Measurements from ENCODE around the gene LRRC46.

The LRRC46 gene

GRCh38 chr17:47852113-47852949 is 20.9 kb downstream of the LRRC46 start:
- no peak for DNase-seq (ENCODE audit: low spot score)

- no peak for DNase-seq (ENCODE audit: low spot score)
Observed at GRCh38 chr17:47853616-47854015, 22.1 kb downstream of the LRRC46 start.

DNA sequence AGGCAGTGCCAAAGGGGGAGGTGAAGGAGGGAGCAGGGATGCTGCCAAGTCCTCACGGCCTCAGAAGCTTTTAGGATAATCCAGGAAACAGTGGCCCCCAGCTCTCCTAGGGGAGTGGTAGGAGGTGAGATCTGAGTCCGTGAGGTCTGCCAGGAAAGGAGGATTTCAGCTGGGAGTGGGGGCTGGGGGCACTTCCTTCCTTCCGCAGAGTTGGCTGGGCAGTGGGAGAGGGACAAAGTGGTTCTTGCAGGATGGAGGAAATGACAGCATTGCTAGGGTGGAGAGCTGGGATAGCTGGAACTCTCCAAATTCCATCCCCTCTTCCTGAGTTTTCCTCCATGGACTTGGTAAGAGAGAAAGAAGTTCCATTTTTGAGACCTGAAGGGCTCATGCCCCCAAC is 24.3 kb downstream of the LRRC46 start:
- DNase-seq (ENCODE audit: low spot score) = no peak

GRCh38 chr17:47856830-47857229 is 25.4 kb downstream of the LRRC46 start:
- DNase-seq (ENCODE audit: low spot score) = no peak

GRCh38 chr17:47857551-47858455 is 26.3 kb downstream of the LRRC46 start:
- DNase-seq (ENCODE audit: low spot score) = no peak

GRCh38 chr17:47860386-47860785 is 28.9 kb downstream of the LRRC46 start:
- no peak for DNase-seq (ENCODE audit: low spot score)

DNA sequence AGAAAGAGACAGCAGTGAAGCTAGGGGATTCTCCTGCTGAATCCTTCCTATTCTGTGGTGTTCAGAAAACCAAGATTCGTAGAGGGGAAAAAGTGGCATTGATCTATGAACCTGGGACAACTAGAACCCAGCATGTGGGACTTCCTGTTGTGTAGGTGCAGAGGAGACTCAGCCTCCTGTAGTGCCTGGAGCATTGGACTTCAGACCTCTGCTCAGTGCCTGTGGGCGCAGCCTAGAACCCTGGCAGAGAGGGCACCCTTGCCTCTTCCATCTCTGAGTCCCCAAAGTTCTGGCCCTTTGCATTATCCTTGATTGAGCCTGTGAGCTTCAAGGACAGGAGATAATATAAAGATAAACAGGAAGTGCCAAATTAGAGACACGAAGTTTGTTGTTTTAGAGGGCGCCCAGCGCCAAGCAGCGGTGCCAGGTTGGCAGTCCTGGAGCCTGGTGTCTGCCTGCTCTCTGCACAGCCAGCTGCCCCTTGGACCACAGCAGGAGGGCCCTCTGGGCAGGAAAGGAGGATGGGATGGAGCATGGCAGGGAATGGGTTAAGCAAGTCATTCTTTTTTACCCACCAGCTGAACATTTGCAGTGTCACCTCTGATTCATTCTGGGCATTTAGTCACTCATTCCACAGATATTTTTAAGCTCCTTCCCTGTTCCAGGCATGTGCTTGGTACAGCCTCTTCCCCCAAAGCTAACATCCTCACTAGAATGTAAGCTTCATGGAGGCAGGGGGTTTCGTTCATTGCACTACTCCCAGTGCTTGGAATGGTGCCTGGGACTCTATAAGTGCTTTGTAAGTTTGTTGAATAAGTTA is 31.4 kb downstream of the LRRC46 start:
- DNase-seq (ENCODE audit: low spot score) = no peak

- DNase-seq (ENCODE audit: low spot score) = no peak
Observed at GRCh38 chr17:47864791-47865216, 33.3 kb downstream of the LRRC46 start.

- DNase-seq (ENCODE audit: low spot score) = no peak
Observed at GRCh38 chr17:47866941-47867340, 35.5 kb downstream of the LRRC46 start.

DNA sequence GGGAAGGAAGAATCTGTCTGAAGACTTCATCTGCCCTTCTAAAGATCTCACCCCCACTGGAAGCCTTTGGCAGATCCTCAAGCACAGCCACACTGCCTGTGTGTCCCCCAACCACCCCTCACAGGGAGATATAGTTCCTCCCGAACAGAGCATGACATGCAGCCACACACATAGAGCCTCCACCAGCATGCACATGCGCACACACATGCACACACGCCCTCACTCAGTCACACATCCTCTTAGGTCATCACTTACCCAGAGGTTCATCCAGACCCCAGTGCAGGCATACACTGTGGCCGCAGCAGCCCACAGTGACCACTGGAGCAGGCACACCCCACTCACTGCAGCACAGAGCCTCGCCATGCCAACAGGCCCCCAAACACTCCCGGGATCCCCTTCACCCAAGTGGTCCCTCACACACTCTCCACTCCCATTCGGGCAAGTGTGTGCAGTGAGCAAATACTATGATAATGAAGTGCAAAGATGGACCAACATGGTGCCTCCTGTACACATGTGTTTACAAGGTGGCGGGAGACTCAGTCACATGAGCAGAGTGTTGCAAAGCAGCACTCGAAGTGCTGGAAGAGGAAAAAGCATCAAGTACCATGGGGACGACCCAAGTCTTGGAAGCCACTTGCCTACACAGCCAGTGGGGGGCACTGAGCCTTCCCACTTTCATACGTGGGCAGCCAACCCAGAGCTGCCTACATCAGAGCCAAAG is 36.5 kb downstream of the LRRC46 start:
- DNase-seq (ENCODE audit: low spot score) = no peak

- DNase-seq (ENCODE audit: low spot score) = no peak
Observed at GRCh38 chr17:47869114-47869513, 37.6 kb downstream of the LRRC46 start.

- no peak for DNase-seq (ENCODE audit: low spot score)
Observed at GRCh38 chr17:47870056-47870455, 38.6 kb downstream of the LRRC46 start.

DNA sequence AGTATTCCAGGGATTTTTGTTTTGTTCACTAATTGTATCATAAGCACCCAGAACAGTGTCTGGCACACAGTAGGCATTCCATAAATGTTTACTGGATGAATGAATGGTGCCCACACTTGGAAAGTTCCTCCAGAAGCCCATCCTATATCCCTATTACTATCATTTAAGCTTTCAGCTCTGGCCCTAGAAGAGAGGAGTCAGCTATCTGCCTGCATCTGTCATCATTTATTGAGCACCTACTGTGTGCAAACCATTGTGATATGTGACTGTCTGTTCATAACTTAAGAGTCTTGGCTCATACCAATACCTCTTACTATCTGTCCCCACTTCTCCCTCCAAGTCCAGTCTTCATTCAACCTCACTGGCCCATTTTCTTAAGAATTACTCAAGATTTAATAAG is 39.6 kb downstream of the LRRC46 start:
- no peak for DNase-seq (ENCODE audit: low spot score)

DNA sequence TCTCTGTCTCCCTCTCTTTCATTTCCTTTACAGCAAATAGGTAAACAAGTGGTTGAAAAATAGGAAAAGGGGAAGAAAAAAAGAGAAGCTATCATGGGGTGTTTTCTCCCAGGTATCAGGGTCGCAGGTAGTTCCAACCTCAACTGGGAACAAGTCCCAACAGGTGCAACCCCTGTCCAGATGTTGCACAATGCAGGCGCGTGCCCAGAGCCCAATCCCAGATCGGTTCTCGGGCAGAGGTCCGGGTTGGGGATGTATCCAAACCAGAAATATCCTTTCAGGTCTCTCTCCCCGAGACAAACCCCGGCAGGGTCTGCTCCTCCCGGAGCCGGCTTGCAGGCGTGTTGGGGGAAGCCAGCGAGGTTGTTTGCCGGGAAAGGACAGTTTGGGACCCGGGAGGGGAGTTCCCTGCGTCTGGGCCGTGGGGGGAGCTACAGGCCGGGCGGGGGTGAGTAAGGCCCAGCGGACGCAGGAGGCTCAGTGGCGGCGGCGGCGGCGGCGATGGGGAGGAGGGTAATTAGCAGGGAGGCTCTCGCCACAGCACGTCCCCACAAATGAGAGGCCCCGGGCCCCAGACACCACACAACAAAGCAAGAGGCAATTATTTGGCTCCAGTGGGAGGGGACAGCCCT is 40.7 kb downstream of the LRRC46 start:
- DNase-seq (ENCODE audit: low spot score) = no peak

DNA sequence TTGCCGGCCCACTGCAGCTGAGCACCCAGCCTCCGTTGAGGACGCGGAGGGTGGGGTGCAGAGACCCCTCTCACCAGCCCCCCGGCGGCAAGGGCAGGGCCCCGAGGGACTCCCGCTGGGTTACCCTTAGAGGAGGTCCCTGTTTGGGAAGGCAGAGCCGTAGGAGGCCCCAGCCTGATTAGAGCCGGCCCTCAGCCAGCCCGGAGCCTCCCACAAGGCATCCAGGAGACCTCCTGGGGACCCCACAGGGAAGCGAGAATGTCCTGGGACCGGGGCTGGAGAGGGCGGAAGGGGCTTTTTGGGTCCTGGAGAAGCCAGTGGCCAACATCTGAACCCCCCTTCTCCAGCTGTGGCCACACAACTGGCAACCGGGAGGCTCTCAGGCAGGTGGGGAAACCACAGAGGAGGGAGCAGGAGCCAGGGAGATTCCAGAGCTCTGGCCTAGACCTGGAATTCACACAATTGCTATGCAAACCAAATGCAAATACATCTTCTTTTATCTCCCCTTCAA is 41.2 kb downstream of the LRRC46 start:
- DNase-seq (ENCODE audit: low spot score) = no peak

DNA sequence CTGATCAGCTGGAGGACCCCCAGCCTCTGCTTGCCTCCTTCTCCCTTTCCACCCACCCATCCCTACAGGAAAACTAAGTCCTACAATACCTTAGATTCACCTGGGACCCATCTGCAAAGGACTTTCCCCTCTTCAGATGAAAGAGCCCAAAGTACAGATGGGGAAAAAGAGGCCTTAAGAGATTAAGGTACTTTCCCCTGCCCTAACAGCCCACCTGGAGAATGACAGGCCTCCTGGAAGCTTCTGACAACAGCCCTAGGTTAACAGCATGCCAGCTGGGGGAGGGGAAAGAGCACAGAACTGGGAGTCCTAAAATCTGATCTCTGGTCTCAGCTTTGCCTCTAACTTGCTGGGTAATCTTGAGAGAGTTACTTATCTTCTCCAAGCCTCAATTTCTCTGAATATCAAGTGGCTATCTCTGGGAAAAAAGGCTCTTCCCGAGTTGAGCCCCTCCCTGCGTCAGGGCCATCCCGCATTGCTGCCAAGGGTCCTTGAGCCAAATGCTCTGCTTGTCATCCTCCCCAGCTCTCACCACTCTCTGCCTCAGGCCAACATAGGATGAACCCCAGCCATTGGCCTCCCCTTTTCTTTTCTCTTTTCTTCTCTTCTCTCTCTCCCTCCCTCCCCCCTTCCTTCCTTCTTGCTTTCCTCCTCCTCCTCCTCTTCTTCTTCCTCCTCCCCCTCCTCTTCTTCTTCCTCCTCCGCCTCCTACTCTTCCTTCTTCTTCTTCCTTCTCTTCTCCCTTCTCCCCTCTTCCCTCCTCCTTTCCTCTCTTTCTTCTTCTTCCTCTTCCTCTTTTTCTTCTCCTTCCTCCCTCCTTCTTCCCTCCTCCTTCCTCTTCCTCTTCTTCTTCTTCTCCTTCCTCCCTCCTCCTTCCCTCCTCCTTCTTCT is 42.0 kb downstream of the LRRC46 start:
- DNase-seq (ENCODE audit: low spot score) = no peak

GRCh38 chr17:47875011-47875985 is 43.8 kb downstream of the LRRC46 start:
- DNase-seq (ENCODE audit: low spot score) = no peak

GRCh38 chr17:47877368-47878034 is 46.0 kb downstream of the LRRC46 start:
- no peak for DNase-seq (ENCODE audit: low spot score)

Measured in HuH-7 (cell line).